NB4 (cell line): ENCODE results near the gene JAKMIP1.

Source experiments
- CTCF ChIP-seq: IDR thresholded peaks from one replicate; pipeline ENCODE4 v1.5.1; 2012; ENCODE audit warnings: low read depth, low read length
- MAX ChIP-seq: IDR thresholded peaks from 2 replicates; pipeline ENCODE4 v1.6.1; 2011; ENCODE audit warnings: low read depth, low read length
- MYC ChIP-seq: IDR thresholded peaks from 2 replicates; pipeline ENCODE4 v1.6.1; 2011; ENCODE audit warnings: low read depth, low read length

- TF ChIP-seq CTCF: no peak
- no peak for TF ChIP-seq MYC
- no peak for TF ChIP-seq MAX
These were observed 183.3 kb downstream of the JAKMIP1 start for GRCh38 chr4:6017030-6017429.
